ENCODE results near the gene SDK1.

SDK1 gene

DNA sequence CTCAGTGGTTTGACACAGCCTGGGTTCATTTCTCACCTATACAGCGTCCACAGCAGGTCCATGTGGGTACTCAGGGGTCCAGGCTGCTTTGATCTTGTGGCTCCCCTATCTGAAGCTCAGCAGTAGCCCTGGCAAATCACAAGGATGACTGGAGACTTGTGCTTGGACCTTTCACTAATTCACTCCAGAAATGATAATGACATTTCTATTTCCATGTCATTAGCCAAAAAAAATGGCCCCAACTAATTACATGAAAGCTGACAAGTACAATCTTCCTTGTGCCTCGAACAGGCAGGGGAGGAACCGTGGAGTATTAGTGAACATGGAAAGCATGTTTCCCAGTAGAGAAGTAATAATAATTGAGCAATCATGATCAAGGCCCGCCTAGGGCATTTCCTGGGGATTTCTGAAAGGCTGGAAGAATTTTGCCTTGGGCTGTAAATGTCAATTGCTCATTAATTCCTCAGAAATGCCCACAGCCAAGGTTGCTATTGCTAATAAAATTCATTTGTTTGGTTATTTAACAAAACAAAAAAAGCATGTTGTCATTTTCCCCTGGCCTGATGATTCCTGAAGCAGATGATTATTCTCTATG lies 586.1 kb downstream of the SDK1 start:
- DNase-seq (ENCODE audit: low spot score) = no peak

DNA sequence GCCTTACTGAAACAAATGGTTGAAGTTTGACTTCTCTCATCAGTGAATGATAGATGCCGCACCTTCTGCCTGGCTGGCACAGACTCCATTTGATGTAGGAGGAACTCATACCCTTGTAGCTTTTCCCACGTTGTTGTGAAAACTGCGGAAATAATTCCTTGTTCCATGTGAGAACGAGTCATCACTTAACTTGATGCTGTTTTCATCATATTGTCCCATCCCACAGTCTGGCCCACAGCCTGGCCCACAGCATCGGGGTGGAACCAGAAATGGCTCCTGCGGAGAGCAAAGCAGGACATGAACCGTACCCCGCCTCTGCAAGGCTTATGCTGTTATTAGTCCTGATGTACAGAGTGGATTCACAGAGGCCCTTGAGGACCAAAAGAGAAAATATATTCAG lies 587.0 kb downstream of the SDK1 start:
- DNase-seq (ENCODE audit: low spot score) = no peak

- DNase-seq (ENCODE audit: low spot score) = no peak
Observed at GRCh38 chr7:3892157-3892556, 591.1 kb downstream of the SDK1 start.

DNA sequence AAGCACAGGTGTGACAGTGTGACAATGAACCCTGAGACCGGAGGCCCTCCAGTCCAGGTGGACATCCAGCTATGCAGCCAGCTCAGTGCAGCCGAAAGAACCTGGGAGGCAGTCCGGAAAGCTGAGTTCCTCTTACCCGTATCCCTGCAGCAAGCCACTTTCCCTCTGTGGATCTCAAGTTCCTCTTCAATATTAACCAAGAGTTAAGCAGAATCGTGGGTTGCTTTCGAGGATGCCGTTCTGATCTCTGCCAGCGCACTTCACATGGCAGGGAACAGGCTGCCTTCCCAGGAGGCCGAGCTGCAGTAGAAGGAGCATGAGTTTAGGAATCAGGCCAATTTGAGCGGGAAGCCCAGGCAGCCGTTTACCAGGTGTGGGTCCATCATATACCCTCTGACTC lies 591.6 kb downstream of the SDK1 start:
- DNase-seq (ENCODE audit: low spot score) = no peak

DNA sequence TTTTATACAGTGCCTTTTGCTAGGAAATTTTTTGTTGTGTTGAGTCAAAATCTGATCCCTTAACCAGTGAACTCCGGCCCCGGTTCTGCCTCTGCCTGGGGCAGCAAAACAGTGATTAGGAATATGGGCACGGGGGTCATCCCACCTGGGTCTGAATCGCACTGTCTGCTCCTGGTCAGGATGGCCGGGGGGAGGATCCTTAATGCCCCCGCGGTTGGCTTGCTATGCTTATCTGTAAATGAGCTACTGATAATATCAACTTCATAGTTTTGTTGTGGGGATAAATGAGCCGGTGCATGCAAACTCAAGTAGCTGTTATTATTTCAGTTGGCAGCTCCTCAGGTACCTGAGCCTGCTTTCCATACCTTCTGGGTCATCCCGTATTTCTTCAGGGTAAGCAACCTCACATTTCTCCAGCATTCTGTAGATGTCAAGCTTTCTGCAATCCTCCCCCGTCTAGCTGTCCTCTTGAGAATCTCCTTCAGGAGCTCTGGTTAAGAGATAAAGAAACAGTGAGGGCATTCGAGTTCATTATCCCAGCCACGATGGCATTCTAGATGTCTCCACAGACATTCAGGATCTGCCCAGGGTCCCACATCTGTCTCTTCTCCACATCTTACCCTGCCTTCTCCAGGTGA lies 592.2 kb downstream of the SDK1 start:
- no peak for DNase-seq (ENCODE audit: low spot score)

GRCh38 chr7:3893789-3894153 lies 592.7 kb downstream of the SDK1 start:
- no peak for DNase-seq (ENCODE audit: low spot score)

GRCh38 chr7:3895341-3896116 lies 594.5 kb downstream of the SDK1 start:
- DNase-seq (ENCODE audit: low spot score) = no peak

DNA sequence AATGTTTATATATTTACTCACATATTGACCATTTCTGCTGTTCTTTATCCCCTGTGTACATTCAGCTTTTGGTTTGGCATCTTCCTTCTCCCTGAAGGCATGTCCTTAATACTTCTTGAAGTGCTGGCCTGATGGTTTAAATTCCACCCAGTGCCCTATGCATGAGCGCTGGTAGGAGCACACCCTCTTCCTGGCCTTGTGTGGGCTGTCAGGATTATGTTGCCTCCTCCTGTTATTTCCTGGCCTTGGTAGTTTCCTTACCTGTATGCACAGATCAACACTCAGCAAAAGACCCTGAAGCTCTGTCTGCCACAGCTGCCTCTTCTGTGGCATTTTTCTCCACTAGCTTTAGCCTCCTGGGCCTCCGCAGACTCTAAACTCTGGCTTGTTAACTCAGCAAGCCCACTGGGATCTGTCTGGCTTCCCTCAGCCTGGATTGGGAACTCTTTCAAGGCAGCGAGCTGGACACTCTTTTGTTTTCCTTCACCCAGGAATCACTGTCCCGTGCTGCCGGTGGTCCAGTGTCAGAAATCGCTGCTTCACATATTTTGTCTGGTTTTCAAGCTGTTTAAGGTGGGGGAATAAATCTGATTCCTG lies 595.2 kb downstream of the SDK1 start:
- DNase-seq (ENCODE audit: low spot score) = no peak

- DNase-seq (ENCODE audit: low spot score) = no peak
Observed at GRCh38 chr7:3897430-3898372, 596.6 kb downstream of the SDK1 start.

DNA sequence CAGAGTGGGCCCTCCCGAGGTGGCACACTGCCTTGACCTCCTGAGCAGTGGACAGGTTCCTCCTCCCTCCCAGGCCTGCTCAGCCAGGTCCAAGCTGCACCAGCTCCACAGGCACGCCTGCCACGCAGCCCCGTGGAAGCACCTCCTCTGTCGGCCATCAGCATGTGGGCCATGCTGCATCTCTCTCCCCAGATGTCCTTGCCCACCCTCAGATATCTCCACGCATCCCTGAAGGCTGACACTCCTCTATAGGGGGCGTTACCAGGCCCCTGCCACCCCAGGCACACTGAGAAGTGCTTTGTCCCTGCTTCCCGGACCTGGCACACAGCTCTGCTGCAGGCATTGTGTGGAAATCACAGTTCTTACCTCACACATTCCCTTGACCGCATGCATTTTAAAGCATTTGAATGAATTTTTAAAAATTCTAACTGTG lies 598.5 kb downstream of the SDK1 start:
- no peak for DNase-seq (ENCODE audit: low spot score)

- DNase-seq (ENCODE audit: low spot score) = no peak
Observed at GRCh38 chr7:3908153-3908552, 607.1 kb downstream of the SDK1 start.

- DNase-seq (ENCODE audit: low spot score) = no peak
Observed at GRCh38 chr7:3909128-3909527, 608.1 kb downstream of the SDK1 start.

GRCh38 chr7:3910054-3910453 lies 609.0 kb downstream of the SDK1 start:
- DNase-seq (ENCODE audit: low spot score) = peak; percentile 94

DNA sequence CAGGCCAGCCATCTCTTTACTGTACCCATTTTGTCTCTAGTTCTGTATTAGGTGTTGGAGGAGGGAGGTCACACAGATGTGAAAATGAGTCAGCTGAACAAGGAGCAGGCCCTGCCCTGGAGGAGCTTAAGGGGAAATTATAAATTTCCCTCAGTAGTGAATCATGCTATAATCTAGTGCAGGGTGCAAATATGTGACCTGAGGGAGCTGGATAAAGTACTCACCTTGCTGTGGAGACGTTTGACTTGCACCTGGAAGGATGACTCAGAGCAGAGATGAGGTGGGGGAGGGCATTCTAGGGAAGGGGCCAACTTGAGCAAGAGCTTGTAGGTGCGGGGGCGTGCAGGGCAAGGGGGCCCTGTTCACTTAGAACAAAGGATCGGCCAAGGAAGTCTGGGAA lies 610.6 kb downstream of the SDK1 start:
- DNase-seq (ENCODE audit: low spot score) = no peak

DNA sequence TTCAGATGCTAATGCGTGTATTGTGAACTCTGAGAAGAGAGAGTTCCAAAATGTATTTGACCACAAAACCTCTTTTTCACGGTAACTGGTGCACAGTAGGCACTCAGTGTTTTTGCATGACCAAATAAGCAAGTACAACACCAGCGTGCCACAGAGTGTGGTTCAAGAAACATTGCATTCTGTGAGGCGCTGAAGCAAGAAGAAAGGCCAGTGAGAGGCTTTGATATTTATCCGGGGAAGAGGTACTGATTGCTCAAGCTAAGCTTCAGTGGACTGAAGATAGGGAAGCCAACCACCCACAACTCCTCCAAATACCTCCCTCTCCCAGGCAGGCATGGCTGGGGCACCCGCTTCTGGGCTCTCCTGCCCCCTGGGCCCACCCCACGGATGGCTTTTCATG lies 611.2 kb downstream of the SDK1 start:
- DNase-seq (ENCODE audit: low spot score) = no peak

GRCh38 chr7:3914051-3914775 lies 613.2 kb downstream of the SDK1 start:
- DNase-seq (ENCODE audit: low spot score) = no peak

- no peak for DNase-seq (ENCODE audit: low spot score)
Observed at GRCh38 chr7:3915337-3915878, 614.4 kb downstream of the SDK1 start.

DNA sequence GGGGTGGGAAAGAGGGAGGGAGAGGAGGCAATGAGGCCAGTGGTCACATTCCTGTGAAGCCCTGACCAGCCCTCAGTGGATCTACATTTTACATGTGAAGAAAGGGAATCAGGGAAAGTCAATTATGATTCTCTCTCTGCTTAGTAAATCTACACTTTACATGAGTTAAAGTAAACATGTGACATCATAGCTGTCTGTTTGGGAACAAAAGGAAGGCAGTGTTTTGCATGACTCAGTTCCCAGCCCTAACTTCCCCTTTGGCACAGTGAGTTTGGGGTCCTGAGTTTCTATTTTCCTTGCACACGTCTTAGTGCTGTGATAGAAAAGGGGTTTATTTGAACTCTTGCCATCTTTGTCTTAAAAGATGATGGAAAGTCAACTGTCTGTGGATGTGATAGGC lies 615.1 kb downstream of the SDK1 start:
- no peak for DNase-seq (ENCODE audit: low spot score)

DNA sequence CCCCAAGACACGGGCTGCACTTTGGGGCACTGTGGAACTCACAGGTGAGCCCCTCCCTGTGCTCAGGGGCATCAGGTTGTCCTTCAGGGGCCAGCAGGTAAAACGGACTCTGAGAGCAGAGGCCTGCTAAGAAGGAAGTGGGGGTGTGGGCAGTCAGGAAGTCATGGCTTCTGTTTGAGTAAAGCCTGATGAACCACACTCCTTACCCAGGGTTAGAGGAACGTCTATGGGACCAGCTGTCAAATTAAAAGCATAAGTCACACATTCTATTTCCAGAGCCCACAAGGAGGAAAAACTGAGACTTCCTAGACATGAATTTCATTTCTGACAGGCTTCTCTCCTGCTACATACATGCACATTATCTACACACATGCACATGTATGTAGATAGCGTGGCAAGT lies 616.4 kb downstream of the SDK1 start:
- no peak for DNase-seq (ENCODE audit: low spot score)

- no peak for DNase-seq (ENCODE audit: low spot score)
Observed at GRCh38 chr7:3918576-3918975, 617.5 kb downstream of the SDK1 start.

GRCh38 chr7:3922175-3922635 lies 621.2 kb downstream of the SDK1 start:
- peak; percentile 69 for DNase-seq (ENCODE audit: low spot score)

All from globus pallidus (tissue), 1 donor.